Trophoblast cell (in vitro differentiated cells and primary cell): ENCODE results near the gene TANGO6.

Experiments used
- DNase-seq, 2 donors: peaks; one replicate each; pipeline ENCODE4 v3.0.0-alpha.2; 2016
- H2AFZ ChIP-seq: 2 replicates; pipeline ENCODE4 v1.6.1; 2013; ENCODE audit warnings: low read length, moderate library complexity, mild to moderate bottlenecking; ENCODE audit not compliant: insufficient read depth, poor library complexity
- H2AK5ac ChIP-seq: 2 replicates; pipeline ENCODE4 v1.6.1; 2013; ENCODE audit warnings: mild to moderate bottlenecking, low read length
- H2BK120ac ChIP-seq: 2 replicates; pipeline ENCODE4 v1.6.1; 2013; ENCODE audit warnings: low read length, mild to moderate bottlenecking, moderate library complexity; ENCODE audit not compliant: insufficient read depth, poor library complexity
- H2BK12ac ChIP-seq: 2 replicates; pipeline ENCODE4 v1.6.1; 2013; ENCODE audit warnings: mild to moderate bottlenecking, low read length, moderate library complexity
- H2BK5ac ChIP-seq: 2 replicates; pipeline ENCODE4 v1.6.1; 2013; ENCODE audit warnings: low read length, low read depth, moderate library complexity, mild to moderate bottlenecking; ENCODE audit not compliant: poor library complexity
- H3K14ac ChIP-seq: 2 replicates; pipeline ENCODE4 v1.6.1; 2013; ENCODE audit warnings: mild to moderate bottlenecking, low read length
- H3K18ac ChIP-seq: 2 replicates; pipeline ENCODE4 v1.6.1; 2013; ENCODE audit warnings: mild to moderate bottlenecking, low read length
- H3K23ac ChIP-seq: 2 replicates; pipeline ENCODE4 v1.6.1; 2013; ENCODE audit warnings: low read length
- H3K27ac ChIP-seq: 2 replicates; pipeline ENCODE4 v1.5.1; 2013; ENCODE audit warnings: low read depth, mild to moderate bottlenecking, inconsistent platforms, low read length, moderate library complexity
- H3K27me3 ChIP-seq: 2 replicates; pipeline ENCODE4 v1.6.1; 2013; ENCODE audit warnings: inconsistent platforms, mild to moderate bottlenecking, low read length, moderate library complexity; ENCODE audit not compliant: insufficient read depth
- H3K36me3 ChIP-seq, 2 experiments: 1 replicate in 1 of 2; 2 replicates in 1 of 2; pipeline ENCODE4 v1.6.1; 2013; ENCODE audit warnings: low read length in 2 of 2, mild to moderate bottlenecking in 2 of 2, moderate library complexity in 1 of 2; ENCODE audit not compliant: insufficient read depth in 2 of 2, control insufficient read depth in 1 of 2
- H3K4ac ChIP-seq: 2 replicates; pipeline ENCODE4 v1.6.1; 2013; ENCODE audit warnings: low read depth, mild to moderate bottlenecking, low read length, moderate library complexity
- H3K4me1 ChIP-seq, 2 experiments: 1 replicate in 1 of 2; 2 replicates in 1 of 2; pipeline ENCODE4 v1.6.1; 2013; ENCODE audit warnings: low read length in 2 of 2, mild to moderate bottlenecking in 2 of 2, moderate library complexity in 1 of 2; ENCODE audit not compliant: insufficient read depth in 2 of 2, control insufficient read depth in 1 of 2
- H3K4me2 ChIP-seq: 2 replicates; pipeline ENCODE4 v1.6.1; 2013; ENCODE audit warnings: inconsistent platforms, mild to moderate bottlenecking, low read length, moderate library complexity
- H3K4me3 ChIP-seq: 2 replicates; pipeline ENCODE4 v1.5.1; 2013; ENCODE audit warnings: mild to moderate bottlenecking, low read depth, low read length, inconsistent platforms
- H3K79me1 ChIP-seq: one replicate; pipeline ENCODE4 v1.6.1; 2013; ENCODE audit warnings: low read length
- H3K79me2 ChIP-seq: 2 replicates; pipeline ENCODE4 v1.6.1; 2013; ENCODE audit warnings: low read length, mild to moderate bottlenecking; ENCODE audit not compliant: control insufficient read depth, insufficient read depth, poor library complexity
- H3K9ac ChIP-seq: 2 replicates; pipeline ENCODE4 v1.6.1; 2013; ENCODE audit warnings: mild to moderate bottlenecking, low read length
- H3K9me3 ChIP-seq: 2 replicates; pipeline ENCODE4 v1.6.1; 2013; ENCODE audit warnings: low read depth, mild to moderate bottlenecking, control low read depth, inconsistent platforms, low read length; ENCODE audit not compliant: insufficient read depth
- H4K12ac ChIP-seq: 2 replicates; pipeline ENCODE4 v1.6.1; 2013; ENCODE audit warnings: low read depth, mild to moderate bottlenecking, low read length, moderate library complexity
- H4K8ac ChIP-seq: 2 replicates; pipeline ENCODE4 v1.6.1; 2013; ENCODE audit warnings: low read depth, mild to moderate bottlenecking, low read length, moderate library complexity
- H4K91ac ChIP-seq: one replicate; pipeline ENCODE4 v1.6.1; 2013; ENCODE audit warnings: low read depth, mild to moderate bottlenecking, low read length, moderate library complexity
- WGBS: extraction: QIAGEN DNeasy Blood & Tissue Kit; methylation state at CpG from one replicate; pipeline ENCODE4 v1.1.7; 2013; ENCODE audit warnings: missing lambda C conversion rate; ENCODE audit not compliant: insufficient read length, insufficient coverage; ENCODE audit errors: extremely low coverage; 5-methylcytosine and 5-hydroxymethylcytosine counted together

TANGO6 gene

DNA sequence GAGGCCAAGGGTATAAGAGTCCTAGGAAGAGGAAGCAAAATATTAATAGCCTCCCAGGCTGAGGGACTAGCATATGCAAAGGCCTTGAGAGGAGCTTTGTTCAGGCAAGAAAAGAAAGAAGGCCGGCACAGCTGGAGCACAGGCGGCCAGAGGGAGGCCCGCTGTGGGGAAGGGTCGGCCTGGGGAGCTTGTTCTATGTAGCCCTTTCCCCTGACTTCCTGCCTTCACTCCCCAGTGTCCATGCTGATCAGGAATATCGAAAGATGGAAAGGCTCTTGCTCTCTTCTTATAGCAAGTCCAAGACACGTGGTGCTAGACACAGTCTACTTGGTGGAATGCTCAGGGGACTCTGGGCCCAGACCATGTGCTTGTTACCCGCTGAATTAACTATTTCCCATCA lies 234.7 kb downstream of the TANGO6 start:
- Histone ChIP-seq H2BK120ac (no peak overlapping the region), H4K91ac (no peak overlapping the region), H3K27ac (no peak overlapping the region), H3K14ac (no peak overlapping the region), H3K4me1 (peaks cover 4 to 5% of the 10 kb centered on the region in 2 experiments), H3K18ac (no peak overlapping the region), H2AFZ (no peak overlapping the region), H4K8ac (no peak overlapping the region), H3K23ac (no peak overlapping the region), H3K4me2 (no peak overlapping the region), H2BK12ac (no peak overlapping the region), H3K79me1 (peaks cover 3% of the 10 kb centered on the region), H3K9me3 (no peaks in the 10 kb centered on the region), H3K79me2 (no peaks in the 10 kb centered on the region), H3K27me3 (no peaks in the 10 kb centered on the region), H3K4ac (no peak overlapping the region), H3K9ac (no peak overlapping the region), H2AK5ac (no peak overlapping the region), H2BK5ac (no peak overlapping the region), H4K12ac (no peak overlapping the region), H3K36me3 (no peaks in the 10 kb centered on the region), H3K4me3 (no peak overlapping the region)
- no CpG with 5 or more reads among the region's 7 CpGs for WGBS
- DNase-seq = no peak

DNA sequence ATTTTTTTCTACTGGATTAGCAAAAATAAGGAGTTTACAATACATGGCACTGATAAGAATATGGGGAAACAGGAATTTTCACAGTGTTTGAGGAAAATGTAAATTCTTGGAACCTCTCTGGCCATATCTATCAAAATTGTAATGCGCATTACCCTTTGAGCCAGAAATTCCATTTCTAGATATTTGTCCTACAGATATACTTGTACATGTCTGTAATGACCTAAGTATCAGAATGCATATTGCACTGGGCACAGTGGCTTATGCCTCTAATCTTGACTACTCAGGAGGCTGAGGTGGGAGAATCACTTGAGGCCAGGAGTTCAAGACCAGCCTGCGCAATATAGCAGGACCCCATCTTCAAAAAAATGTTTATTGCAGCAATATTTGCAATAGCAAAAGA lies 236.4 kb downstream of the TANGO6 start:
- H3K9me3 ChIP-seq = no peaks in the 10 kb centered on the region
- H3K14ac ChIP-seq = no peak overlapping the region
- H2BK5ac ChIP-seq = no peak overlapping the region
- WGBS = no CpG with 5 or more reads among the region's 2 CpGs
- H3K18ac ChIP-seq = no peak overlapping the region
- DNase-seq = no peak
- H2BK120ac ChIP-seq = no peak overlapping the region
- no peak overlapping the region for H4K12ac ChIP-seq
- H3K4me1 ChIP-seq = no peaks in the 10 kb centered on the region
- H3K79me1 ChIP-seq = no peaks in the 10 kb centered on the region
- no peak overlapping the region for H2BK12ac ChIP-seq
- H3K4ac ChIP-seq = no peak overlapping the region
- H4K8ac ChIP-seq = no peak overlapping the region
- H3K79me2 ChIP-seq = no peaks in the 10 kb centered on the region
- H3K4me3 ChIP-seq = no peak overlapping the region
- H2AK5ac ChIP-seq = no peak overlapping the region
- H3K36me3 ChIP-seq = no peaks in the 10 kb centered on the region
- no peak overlapping the region for H3K4me2 ChIP-seq
- H3K27me3 ChIP-seq = no peaks in the 10 kb centered on the region
- no peak overlapping the region for H3K27ac ChIP-seq
- no peak overlapping the region for H3K23ac ChIP-seq
- no peak overlapping the region for H3K9ac ChIP-seq
- H2AFZ ChIP-seq = no peak overlapping the region
- no peak overlapping the region for H4K91ac ChIP-seq

DNA sequence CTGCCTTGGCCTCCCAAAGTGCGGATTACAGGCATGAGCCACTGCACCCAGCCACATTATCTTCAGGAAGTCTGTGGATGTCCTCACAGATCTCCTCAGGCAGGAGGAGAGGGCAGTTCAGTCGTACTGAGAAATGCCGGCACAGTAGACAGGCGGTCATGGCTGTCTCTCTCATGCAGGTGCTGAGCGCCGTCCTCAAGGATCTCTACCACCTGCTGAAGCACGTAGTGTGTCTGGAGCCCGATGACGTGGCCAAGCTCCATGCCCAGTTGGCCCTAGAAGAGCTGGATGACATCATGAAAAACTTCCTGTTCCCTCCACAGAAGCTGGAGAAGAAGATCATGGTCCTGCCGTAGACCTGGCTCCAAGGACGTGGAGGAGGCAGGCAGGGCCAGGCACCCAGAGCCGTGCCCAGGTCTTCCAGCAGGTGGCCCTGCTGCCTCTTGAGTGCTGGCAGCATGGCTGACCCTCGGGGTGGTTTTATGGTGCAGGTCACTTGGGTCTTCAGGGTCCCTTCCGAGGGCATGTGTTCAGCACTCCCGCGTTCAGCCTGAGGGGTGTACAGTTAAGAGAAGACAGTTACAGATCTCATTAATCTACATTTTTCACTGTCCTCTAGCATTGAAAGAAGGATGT lies 240.1 kb downstream of the TANGO6 start:
- no peak overlapping the region for H2BK120ac ChIP-seq
- no peaks in the 10 kb centered on the region for H3K9me3 ChIP-seq
- H2BK12ac ChIP-seq = no peak overlapping the region
- H3K18ac ChIP-seq = no peak overlapping the region
- no peak overlapping the region for H3K9ac ChIP-seq
- H3K23ac ChIP-seq = no peak overlapping the region
- H3K4me1 ChIP-seq = no peaks in the 10 kb centered on the region
- H3K4me2 ChIP-seq = no peak overlapping the region
- H3K14ac ChIP-seq = no peak overlapping the region
- no peak overlapping the region for H3K4ac ChIP-seq
- no peak overlapping the region for H2AFZ ChIP-seq
- DNase-seq = peak; percentile 63 to 72
- no peak overlapping the region for H3K27ac ChIP-seq
- H3K27me3 ChIP-seq = no peaks in the 10 kb centered on the region
- no peak overlapping the region for H2BK5ac ChIP-seq
- H3K4me3 ChIP-seq = no peak overlapping the region
- H3K79me1 ChIP-seq = no peaks in the 10 kb centered on the region
- H2AK5ac ChIP-seq = no peak overlapping the region
- no peak overlapping the region for H4K91ac ChIP-seq
- no peak overlapping the region for H4K12ac ChIP-seq
- H3K79me2 ChIP-seq = no peaks in the 10 kb centered on the region
- no peak overlapping the region for H4K8ac ChIP-seq
- no CpG with 5 or more reads among the region's 16 CpGs for WGBS
- no peaks in the 10 kb centered on the region for H3K36me3 ChIP-seq

DNA sequence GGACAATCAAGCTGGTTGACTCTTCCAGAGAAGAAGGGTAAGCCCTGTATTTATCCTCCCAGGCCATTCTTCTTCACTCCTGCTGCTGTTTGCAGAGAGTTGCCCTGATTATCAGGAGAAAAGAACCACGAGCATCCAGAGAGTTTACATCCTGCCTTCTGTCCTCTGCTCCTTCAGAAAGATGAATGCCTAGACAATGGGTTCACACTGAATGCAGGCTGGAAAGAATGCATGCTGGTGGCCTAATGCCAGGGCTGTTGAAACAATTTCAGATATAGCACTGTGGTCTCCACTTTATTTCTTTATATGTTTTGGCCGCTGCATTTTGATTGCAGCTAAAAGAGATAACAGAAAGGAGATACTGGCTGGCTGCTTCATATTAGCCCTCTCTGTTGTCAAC lies 241.0 kb downstream of the TANGO6 start:
- Histone ChIP-seq H3K4ac (no peak overlapping the region), H3K9ac (no peak overlapping the region), H3K79me2 (no peaks in the 10 kb centered on the region), H2BK120ac (no peak overlapping the region), H2AK5ac (no peak overlapping the region), H3K4me3 (no peak overlapping the region), H4K12ac (no peak overlapping the region), H2AFZ (no peak overlapping the region), H4K8ac (no peak overlapping the region), H3K18ac (no peak overlapping the region), H3K14ac (no peak overlapping the region), H3K27ac (no peak overlapping the region), H3K9me3 (no peaks in the 10 kb centered on the region), H3K27me3 (no peaks in the 10 kb centered on the region), H4K91ac (no peak overlapping the region), H3K23ac (no peak overlapping the region), H3K79me1 (no peaks in the 10 kb centered on the region), H3K4me2 (no peak overlapping the region), H2BK5ac (no peak overlapping the region), H3K36me3 (no peaks in the 10 kb centered on the region), H2BK12ac (no peak overlapping the region), H3K4me1 (peaks cover 1% of the 10 kb centered on the region in 2 experiments)
- DNase-seq = peak; percentile 71 to 84
- WGBS = no CpG with 5 or more reads among the region's 2 CpGs
